Ureter (tissue), 1 donor: ENCODE measurements around the gene GRK4. TPM values are rescaled to one million over a fixed set of nuclear protein-coding genes. Genes with fewer than 3 reads are reported as not detected.
"Not testable (repeated sequence)": the region's sequence is repeated elsewhere in the genome, so short reads cannot be mapped to it uniquely, and the experiment has no call there.

Source experiments
- DNase-seq: peaks from one replicate; pipeline ENCODE4 v3.0.0-alpha.2; 2020; ENCODE audit warnings: low spot score
- total RNA-seq: library from RNA; stranded (reverse); gene quantifications from one replicate; pipeline ENCODE4 v1.2.4, GENCODE V29; 2023
- donor health status: DM: yes; HTN: yes; CAD: no.

Gene GRK4
- total RNA-seq, 1 donor from 2014 or later = 4.3 TPM

DNA sequence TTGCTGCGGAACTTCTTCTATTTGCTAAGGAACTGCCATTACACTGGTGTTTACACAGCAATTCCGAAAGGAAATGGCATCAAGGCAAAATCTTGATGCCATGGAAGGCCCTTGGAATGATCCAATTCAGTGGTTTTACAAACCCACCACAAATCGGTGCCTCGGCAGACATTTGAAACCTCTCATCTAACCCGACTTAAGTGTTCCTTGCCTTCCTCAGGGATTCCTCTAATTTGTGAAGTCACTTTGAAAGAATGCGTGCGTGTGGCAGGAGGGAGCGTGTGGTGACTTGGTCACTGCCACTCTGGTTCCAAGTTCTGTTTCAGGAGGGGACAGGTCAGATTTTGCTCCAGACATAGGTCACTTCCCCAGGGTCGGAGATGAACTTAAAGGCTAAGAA lies 4.9 kb upstream of the GRK4 start:
- no peak for DNase-seq

DNA sequence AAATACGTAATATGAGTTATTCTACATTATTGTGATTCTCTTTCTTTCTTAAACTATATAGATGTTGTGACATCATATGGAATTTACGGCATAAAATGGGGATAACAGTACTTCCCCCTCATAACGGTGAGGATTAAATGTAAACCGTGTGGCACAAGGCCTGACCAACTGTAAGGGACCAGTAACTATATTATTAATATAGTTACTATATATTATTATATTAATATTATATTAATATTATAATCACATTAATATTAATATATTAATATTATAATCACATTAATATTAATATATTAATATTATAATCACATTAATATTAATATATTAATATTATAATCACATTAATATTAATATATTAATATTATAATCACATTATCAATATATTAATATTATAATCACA lies 2.9 kb upstream of the GRK4 start:
- not testable (repeated sequence) for DNase-seq

DNA sequence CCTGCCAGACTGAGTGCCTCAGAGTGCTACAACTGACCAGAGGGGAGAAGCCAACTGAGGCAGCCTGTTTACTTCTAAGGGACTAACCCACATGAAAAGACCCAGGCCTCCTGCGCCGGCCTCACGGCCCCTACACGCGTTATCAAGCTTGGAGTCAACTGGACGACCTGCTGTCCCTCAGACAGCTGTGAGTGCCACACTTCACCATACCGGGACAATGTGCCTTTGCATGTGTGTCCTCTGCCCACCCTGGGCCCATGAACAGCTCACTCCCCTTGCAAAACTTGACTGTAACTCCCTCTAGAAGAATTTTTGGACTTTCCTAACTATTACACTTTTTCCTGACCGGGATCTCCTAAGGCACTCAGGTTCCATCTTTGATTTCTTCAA lies 2.0 kb upstream of the GRK4 start:
- DNase-seq = no peak

DNA sequence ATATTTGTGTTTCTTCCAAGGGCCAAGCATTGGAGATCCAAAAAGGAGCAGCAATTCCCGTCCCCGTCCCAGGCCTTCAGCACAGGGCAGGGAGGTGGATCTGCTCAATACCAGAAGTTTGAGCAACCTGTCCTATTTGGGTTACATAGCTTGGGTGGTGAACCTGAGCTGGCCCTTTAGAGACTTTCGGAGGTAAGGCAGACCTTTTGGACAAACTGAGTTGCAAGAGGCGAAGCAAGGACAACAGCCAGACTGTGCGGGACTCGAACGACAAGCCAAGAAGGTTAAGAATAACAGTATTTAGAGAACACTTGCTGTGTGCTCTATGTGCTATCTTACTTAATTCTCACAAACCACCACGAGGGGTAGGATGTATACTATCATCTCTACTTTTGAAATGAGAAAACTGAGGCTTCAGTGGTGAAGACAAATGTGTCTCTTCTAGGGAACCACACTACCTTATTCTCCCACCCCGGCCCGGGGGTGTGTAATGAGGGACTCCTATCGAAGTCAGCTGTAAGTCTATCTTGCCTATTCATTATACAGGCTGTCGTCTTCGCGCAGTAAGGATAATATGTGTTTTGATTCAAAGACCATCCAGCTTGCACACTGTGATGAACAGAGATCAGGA lies 1.4 kb upstream of the GRK4 start:
- DNase-seq = no peak

DNA sequence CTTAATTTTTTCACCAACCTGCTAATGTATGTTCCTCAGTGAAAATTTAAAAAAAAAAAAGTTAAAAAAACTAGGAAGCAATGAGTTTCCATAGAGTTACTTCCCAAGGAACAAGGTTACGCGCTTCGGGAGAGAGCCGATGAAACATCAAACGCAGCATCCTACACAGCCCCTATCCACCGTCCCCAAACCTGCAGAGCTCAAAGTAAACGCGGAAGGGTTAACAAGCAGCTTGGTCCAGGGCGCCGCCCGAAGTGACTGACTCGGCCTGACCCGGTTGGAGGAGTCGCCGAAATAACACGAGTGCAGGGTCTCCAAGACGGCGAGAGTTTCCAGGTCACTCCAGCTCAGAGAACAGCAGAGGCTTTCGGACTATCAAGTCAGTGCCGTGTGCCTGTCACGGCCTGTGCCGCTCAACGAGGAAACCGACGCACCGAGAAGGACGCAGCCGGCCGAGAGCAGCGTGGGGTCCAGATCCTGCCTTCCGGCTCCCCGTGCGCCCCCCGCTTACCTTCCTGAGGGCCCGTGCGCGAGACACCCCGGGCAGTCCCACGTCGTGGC lies 677 bp upstream of the GRK4 start:
- no peak for DNase-seq

DNA sequence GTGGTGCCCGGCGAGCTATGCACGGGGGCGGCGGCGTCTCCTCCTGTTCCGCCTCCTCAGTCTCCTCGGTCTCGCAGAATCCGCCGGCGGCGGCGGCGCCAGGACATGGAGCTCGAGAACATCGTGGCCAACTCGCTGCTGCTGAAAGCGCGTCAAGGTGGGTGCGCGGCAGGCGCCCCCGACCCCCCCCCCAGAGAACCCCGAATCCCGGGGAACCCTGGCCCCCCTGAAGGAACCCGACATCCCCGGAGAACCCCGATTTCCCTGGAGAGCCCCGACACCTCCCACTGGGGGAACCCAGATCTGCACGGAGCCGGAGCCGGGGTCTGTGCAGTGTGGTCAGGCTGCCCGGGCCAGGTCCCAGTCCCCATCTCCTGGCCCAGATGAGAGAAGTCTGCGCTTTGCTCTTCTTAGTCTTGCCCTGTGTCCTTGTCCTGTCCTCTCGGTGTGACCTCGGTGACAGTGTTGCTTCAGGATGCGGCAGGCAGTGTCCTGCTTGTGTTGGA lies 648 bp downstream of the GRK4 start:
- DNase-seq = no peak

DNA sequence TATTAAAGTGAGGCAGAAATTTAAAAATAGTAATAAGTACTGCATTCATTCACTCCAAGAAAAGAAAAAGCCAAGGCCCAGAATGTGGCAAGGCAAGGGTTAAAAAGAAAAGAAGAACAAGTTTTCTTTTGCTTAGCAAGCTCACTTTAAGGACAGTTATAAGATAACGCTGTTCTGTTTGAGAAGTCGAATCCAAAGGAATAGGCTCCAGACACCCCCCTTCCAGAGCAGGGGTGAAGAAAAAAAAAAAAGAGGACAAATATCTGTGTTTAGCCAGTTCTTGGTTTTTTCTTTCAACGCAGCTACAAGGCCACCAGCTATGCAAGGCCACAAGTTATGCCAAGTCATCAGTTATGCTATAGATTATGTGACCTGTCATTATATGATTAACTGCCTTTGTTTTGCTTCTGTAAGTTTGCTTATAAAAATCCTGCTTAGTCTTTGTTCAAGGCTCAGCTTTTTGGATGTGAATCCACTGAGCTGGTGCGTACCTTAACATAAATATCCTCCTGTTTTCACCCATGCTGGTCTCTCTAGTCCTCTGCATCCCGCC lies 1.4 kb downstream of the GRK4 start:
- DNase-seq = no peak

DNA sequence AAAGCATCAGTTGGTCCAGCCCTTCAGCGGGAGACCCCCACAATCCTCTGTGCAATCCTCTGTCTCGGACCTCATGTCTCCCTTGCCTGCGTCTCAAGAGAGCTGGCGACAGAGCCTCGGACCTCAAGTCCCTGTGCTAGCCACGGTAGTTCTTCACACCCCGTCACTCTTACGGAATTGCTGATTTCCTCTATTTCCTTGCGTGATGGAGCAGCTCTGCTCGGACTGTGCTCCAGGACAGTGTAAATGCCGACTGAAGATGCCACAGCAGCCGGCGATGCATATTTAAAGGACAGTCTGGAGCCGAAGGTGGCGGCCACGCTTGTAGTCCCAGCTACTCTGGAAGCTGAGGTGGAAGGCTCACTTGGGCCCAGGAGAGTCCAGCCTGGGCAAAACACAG lies 1.9 kb downstream of the GRK4 start:
- DNase-seq = no peak

DNA sequence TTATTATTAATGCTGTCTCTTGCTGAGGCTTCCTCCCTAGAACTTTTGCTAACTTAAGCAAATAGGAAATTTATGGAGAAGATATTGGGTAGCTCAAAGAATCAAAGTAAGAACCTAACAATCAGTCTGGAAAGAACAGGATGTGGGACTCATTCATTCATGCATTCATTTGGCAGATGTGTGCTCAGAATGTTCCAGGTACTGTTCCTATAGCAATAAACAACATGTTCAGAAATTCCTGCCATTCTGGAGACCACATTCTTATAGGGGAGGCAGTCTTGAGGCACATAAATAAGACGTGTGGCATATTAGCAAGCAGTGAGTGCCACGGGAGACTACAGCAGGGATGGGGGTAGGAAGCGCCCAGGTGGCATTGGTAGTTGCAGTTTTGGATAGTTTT lies 5.0 kb downstream of the GRK4 start:
- DNase-seq = no peak

DNA sequence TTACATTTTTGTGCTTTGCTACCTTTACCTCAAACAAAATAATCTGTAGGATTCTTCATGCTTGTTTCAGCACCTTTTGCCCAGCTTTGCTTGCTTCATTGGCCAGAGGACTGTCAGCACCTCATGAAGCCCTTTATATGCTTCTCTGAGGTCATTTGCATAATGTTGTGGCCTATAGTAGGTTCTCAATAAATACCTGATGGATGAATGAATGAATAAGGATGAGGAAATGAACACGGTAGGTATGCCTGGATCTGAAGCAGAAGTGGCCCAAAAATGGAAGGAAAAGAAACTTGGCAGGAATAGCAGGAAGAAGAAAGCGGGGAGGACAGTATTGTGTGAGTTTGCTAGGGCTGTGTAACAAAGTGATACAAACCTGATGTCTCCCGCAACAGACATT lies 7.9 kb downstream of the GRK4 start:
- no peak for DNase-seq

DNA sequence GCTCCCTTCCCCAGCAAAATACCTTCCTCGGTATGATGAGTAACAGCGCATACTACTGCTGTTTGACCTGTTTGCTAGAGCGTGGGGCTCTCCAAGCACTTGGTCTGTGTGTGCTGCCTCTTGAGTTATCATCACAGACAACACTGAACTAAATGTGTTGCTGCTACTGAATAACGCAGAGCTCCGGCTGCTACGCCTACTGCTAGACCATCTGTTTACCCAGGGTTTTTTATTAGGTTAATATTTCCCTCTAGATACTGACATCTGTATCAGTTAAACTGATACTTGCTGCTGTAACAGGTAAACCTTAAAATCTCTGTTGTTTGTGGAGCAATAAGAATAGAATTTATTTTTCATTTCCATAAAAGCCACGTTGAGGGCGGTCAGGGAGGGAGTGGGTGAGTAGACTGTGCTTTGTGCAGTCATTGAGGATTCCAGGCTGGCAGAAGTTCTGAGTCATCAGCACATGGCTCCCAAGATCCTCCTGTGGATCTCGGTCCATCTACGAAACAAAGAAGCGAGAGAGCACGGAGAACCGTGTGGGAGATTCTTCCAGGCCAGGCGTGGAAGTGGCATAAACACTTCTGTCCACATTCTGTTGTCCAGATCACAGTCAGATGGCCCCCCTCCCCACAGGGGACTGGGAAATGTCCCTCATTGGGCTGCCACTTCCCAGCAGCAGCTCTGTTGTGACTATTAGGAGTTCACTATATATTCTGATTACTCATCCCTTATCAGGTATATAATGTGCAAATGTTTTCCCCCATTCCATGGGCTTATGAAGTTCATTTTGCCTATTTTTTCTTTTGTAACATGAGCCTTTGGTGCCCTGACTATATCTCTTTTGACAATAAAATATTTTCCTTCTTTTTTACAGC lies 14.1 kb downstream of the GRK4 start:
- no peak for DNase-seq

DNA sequence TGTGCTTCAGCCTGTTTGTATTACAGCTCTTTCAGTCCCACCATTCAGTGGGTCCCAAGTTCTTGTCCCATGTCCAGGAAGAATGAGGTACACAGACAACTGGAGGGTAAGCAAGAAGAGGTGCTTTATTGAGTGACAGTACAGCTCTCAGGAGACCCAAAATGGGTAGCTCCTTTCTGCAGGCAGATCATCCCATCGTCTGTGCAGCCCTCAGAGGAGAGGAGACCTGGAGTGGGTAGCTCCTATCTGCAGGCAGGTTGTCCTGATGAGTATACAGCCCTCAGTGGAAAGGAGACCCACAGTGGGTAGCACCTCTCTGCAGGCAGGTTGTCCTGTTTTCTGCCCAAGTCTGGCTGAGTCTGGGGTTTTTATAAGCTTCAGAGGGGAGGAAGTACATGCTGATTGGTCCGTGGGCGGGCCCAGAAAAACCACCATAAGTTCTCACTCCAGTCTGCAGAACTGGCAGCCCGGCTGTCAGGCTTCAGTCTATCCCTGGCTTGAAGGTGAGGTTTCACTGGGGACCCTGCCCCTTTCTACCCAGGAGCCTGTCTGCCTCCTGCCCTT lies 18.0 kb downstream of the GRK4 start:
- DNase-seq = no peak

DNA sequence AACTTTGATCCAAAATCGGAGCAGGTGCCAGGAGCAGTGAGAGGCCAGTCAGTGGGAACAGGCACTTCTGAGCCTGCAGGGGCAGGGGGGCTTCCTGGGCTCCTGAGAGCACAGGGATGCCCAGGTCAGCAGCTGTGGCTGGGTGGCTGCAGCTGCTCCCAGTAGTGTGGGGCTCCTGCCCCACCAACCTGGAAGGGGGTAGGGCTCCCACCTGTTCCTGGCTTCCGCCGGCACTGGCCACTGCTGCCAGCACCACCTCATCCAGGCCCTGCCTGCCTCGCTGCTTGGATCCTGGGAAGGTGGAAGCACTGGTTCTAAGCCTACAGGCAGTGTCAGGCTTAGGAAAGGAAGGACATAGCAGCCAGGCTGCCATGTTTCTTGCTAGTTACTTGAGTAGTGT lies 18.6 kb downstream of the GRK4 start:
- DNase-seq = no peak

DNA sequence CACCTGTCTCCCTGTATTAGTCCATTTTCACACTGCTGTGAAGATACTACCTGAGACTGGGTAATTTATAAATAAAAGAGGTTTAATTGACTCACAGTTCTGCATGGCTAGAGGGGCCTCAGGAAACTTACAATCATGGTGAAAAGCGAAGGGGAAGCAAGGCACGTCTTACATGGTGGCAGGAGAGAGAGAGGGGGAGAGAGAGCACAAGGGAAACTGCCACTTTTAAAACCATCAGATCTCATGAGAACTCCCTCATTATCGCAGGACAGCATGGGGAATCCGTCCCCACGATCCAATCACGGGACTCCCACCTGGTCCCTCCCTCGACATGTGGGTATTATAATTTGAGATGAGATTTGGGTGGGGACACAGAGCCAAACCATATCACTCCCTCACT lies 20.3 kb downstream of the GRK4 start:
- not testable (repeated sequence) for DNase-seq

DNA sequence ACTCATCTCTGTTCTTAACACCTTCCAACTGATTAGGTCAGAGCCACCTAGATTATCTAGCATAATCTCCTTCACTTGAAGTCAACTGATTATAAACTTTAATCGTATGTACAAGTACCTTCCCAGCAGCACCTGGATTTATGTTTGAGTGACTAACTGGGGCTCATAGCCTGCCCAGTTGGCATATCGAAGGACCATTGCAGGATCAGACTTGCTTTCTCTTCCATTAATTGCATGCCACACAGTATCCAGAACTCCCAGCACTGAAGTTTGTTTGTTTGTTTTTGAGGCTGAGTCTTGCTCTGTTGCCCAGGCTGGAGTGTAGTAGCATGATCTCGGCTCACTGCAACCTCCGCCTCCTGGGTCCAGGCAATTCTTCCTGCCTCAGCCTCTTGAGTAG lies 27.9 kb downstream of the GRK4 start:
- DNase-seq = no peak

DNA sequence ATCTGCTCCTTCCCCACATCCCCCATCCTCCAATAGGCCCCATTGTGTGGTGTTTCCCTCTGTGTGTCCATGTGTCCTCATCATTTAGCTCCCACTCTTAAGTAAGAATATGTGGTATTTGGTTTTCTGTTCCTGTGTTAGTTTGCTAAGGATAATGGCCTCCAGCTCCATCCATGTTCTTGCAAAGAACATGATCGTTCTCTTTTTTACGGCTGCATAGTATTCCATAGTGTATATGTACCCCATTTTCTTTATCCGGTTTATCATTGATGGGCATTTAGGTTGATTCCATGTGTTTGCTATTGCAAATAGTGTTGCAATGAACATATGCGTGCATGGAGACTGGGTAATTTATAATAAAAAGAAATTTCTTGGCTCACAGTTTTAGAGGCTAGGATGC lies 31.5 kb downstream of the GRK4 start:
- DNase-seq = no peak

DNA sequence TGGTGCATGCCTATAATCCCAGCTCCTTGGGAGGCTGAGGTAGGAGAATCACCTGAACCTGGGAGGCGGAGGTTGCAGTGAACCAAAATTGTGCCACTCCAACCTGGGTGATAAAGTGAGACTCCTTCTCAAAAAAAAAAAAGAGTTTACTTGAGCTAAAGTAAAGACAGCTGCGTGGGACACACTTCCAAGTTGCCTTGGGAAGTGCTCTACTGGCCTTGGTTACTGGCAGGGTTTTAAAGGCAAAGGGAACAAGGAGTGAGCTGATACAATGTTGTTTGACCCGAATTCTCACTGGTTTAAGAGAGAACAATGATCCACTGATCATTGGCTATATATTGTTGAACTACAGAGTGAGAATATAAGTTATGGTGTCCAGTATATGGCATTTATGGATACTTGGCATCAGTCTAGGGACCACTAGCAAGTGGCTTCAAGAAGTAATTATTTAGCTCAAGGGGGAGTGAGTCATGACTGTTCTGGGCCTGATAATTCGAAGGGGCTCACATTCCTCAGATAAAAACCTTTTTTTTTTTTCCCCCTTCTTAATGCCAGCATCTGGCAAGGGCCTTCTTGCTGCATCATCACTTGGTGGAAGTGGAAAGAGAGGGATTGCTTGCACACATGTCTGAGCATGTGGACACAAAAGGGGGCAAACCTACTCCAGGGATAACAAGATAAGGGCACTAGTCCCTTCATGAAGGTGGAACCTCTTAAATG lies 32.3 kb downstream of the GRK4 start:
- no peak for DNase-seq

DNA sequence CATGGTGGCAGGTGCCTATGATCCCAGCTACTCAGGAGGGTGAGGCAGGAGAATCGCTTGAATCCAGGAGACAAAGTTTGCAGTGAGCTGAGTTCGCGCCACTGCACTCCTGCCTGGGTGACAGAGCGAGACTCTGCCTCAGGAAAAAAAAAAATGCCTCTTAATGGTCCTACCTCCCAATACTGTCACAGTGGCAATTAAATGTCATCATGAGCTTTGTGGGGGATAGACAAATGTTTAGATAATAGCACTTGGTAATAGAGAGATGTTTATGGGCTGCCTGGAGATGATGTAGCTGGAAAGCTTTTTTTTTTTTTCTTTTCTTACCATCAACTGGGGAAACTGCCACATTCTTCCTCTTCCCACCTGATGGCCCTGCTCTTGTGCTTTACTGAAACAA lies 33.0 kb downstream of the GRK4 start:
- DNase-seq = no peak

DNA sequence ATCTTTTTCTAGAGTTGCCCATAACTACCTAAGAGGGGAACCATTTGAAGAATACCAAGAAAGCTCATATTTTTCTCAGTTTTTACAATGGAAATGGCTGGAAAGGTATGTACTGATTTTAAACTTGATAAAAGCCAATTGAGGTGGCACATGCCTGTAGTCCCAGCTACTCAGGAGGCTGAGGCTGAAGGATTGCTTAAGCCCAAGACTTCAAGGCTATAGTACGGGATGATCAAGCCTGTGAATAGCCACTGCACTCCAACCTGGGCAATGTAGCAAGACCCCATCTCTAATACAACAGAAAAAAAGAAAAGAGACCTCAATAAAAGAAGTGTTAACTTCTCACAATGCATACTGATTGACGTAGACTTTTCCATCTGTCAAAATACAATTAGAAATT lies 44.4 kb downstream of the GRK4 start:
- DNase-seq = no peak

DNA sequence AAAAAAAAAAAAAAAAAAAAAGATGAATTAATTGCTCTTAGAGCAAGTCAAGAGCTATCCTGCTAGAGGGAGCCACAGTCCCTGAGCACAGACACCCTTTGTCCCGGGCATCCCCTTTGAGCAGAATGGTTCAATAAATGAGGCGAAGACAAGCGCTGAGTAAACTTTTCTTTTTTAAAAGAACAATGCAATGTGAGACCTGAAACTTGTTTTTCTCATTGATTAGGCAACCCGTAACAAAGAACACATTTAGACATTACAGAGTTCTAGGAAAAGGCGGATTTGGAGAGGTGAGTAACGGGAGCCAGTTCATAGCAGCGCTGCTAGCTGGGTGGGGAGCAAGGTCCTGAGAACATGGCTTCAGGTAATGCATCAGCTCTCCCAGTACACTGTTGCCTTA lies 46.1 kb downstream of the GRK4 start:
- DNase-seq = no peak

DNA sequence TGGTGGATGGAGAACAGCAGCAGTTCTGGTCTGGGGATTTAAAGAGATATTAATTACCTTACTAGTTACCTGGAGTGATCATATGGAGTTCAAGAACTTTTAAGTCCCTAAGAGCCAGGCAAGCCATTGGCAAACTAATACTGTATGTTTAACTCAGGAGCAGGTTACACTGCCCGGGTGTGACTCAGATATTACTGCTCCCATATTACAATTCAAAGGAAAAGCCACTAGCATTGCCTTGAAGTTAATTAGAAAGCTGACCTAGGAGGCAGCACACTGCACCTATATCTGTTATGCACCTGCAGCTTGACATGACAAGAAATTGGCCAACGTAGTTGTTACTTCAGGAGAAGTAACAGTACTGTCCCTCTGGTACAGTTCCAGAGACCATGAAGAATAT lies 47.2 kb downstream of the GRK4 start:
- no peak for DNase-seq

DNA sequence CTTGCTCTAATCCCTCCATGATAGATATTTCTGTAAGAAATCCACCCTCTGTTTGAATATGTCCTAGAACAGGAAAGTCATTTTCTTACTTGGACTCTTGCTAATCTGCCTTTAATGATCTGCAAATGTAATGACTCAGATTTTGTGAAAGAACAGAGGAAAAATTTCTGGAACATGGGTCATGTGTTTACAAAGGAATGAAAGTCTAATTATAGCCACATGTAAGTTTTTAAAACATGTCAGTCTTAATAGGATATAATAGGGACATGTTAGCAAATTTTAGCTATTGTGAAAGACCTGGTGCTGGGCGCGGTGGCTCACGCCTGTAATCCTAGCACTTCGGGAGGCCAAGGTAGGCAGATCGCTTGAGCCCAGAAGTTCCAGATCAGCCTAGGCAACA lies 47.6 kb downstream of the GRK4 start:
- DNase-seq = no peak
